GM19467 (cell line): ENCODE measurements around the gene SPAG9.
"Not testable (repeated sequence)": the region's sequence is repeated elsewhere in the genome, so short reads cannot be mapped to it uniquely, and the experiment has no call there.

ENCODE experiments used
- ATAC-seq: cut with Tn5 transposase; IDR thresholded peaks from one replicate; pipeline ENCODE4 v1.9.1; 2021; ENCODE audit warnings: mild to moderate bottlenecking, moderate library complexity; ENCODE audit not compliant: unreplicated experiment

SPAG9 gene

DNA sequence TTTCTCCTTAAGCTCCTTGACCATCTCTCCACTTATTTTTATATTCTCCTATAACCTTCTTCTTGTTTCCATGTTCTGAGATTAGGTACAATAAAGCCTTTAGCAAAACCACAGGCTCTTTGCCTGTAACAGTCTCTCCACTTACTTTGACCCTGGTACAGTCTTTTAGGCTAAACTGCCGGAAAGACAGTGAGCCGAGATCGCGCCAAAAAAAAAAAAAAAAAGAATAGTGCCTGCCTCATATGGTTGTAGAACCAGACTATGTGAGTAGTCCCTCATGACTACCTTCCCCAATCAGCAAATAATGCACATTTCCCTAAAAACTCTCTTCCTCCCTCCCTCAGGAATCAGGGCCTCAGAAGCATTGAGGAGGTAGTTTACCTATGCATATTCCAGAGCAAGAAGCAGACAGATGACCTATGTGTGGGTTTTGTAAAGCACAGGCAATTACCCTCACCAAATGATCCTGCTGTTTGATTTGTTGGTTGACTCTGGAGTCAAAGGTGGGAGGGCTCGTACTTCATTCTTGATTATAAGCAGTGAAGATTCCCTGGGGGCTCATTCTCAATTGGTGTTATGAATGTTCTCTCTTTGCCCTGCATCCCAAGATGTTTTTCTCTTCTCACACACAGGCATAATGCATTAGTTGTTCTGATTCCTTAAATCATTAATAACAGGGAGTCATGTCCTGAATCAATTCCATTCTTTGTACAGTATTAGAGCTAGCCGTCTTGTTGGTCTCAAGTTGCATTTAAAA, 23.8 kb upstream of the SPAG9 start:
- ATAC-seq: no peak

DNA sequence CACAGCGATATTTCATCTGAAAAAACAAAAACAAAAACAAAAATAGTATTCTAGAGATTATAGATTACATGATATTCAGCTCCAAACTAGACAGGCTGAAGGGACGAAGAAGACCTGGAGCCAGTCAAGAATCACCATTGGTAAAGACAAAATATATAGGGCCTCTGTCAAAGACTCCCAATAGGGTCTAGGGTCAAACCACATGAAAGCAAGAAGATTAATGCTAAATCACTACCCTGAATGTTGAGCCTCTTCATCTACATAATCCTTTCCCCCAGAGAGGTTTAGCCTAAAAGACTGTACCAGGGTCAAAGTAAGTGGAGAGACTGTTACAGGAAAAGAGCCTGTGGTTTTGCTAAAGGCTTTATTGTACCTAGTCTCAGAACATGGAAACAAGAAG, 21.9 kb upstream of the SPAG9 start:
- no peak for ATAC-seq

DNA sequence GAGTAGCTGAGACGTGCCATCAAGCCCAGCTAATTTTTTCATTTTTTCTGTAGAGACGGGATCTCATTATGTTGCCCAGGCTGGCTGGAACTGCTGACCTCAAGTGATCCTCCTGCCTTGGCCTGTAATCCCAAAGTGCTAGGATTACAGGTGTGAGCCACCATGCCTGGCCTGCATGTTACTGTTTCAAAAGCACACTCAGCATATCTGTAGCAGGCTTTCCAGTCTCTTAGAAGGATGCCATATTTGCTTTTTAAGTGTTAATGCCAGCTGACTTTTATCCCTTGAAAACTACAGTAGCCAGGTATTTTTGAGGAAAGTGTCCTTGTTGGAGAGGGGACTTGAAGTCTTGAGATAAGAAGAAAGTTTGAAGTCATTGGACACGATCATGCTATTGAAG, 15.3 kb upstream of the SPAG9 start:
- ATAC-seq: no peak

DNA sequence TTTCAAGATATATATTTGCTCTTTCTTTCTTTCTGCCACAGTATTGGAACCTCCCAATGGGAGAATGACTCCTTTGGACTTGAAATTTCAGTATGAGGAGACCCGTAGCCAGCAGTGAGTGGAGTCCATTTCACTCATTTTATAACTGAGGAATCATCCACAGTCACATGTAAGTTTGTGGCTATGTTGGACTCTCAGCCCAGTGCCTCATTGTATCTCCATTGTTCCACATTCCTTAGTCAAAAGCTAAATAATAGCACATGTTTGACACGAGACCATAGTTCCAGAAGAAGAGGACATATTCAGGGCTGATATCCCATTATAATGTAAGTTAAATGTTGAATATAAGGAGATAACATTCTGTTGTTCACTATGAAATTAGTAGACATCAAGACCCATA, 12.7 kb upstream of the SPAG9 start:
- no peak for ATAC-seq

DNA sequence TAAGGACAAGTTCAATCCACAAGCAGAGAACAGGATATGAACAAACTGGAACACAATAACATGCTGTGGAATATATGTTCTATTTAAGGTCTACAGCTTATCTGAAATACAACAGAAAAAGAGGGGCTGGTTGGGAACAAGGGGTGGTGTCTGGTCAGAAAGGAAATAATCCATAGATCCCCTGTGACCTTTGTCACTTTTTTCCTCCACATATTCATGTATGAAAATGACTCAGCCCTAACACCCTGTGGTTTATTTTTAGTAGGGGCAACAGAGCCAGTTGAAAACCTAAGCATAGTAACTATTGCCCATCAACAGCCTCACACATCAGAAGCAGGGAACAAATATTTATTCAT, 12.3 kb upstream of the SPAG9 start:
- no peak for ATAC-seq

DNA sequence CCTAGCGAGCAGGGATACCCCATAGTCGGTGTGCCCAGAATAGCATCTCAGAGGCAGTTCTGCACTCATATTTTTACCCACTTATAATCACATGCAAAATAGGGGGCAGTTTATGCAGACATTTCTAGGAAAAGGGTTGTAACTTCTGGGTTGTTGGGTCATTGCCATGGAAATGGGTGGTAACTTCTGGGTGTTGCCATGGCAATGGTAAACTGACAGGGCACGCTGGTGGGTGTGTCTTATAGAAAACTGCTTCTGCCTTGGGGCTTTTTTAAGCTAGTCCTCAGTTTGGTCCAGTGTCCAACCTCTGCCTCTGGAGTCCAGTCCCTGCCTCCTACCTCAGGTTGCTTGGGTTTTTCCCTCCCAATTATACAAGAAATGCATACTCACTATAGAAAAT, 7.4 kb upstream of the SPAG9 start:
- no peak for ATAC-seq

DNA sequence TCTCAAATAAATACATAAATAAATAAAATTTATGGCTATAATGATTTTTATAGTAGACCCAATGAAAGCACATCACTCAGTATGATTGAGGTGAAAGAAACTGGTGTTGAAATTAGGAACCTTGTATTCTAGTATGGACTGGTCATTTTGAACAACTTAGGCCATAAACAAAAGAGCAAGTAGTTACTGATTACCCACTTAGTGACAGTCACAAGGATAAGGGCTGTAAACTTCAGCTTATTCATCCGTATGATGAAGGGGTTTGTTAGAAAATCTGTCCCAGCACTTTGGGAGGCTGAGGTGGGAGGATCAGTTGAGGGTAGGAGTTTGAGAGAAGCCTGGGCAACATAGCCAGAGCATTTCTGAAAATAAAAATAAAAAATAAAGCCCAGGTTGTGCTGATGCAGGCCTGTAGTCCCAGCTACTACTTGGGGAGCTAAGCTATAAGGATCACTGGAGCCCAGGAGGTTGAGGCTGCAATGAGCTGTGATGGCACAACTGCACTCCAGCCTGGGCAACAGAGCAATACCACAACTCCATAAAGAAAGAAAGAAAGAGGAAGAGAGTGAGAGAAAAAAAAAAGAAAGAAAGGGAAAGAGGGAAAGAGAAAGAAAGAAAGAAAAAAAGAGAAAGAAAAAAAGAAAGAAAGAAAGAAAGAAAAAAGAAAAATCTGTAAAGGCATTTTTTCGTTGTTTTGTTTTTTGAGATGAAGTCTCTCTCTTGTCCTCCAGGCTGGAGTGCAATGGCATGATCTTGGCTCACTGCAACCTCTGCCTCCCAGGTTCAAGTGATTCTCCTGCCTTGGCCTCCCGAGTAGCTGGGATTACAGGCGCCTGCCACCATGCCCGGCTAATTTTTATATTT, 4.2 kb upstream of the SPAG9 start:
- ATAC-seq: no peak

DNA sequence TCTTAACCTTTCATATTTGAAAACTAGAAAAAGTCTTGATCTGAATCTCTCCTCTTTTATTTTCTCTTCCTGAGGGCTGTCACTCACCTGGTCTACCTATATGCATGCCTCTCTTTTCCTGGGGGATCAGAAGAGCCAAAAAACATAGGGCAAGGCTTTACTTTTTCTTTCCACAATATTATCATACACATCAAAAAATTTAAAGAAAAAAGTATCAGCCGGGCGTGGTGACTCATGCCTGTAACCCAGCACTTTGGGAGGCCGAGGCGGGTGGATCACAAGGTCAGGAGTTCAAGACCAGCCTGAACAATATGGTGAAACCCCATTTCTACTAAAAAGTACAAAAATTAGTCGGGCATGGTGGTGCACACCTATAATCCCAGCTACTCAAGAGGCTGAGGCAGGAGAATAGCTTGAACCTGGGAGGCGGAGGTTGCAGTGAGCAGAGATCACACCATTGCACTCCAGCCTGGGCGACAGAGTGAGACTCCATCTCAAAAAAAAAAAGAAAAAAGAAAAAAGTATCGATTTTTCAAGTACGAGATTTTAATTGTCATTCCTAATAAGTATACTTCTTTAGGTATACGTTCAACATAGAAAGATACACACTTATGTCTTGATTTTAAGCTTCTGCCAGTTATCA, 1.9 kb upstream of the SPAG9 start:
- not testable (repeated sequence) for ATAC-seq

DNA sequence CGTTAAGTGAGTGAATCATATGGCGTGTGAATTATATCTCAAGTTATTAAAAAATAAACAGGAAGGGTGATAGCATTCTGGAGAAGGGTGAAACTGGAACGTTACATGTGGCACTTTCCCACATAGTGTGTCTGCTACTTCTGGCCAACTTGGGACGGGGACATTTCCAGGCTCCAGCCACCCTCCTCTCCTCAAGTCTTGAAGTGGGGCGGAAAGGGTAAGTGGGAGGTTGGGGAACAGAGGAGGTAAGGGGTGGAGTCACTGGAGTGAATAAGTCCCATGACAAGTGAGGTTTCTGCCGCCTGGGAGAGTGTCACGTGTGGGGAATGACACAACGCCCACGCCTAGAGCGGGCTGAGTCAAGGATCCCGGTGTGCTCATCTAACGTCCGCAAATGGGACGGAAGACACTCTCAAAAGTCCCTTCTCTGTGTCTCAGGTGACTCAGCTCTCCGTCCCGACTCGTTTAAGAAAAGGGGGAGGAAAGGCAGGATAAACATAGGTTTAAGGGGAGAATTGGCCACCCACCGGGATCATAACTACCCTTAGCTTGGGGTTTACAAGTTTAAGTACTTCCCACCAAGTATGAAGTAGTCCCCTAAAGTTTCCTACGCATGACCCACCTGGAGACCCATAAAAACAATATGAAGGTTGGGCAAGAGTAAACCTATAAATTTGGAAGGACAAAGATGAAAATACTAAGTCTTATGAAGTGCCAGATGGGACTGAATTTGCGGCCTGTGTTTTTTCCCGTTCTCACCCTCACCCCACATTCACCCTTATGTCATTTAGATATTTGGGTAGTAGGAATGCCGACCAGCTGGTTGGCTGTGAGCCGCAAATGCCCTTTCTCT, 1.2 kb upstream of the SPAG9 start:
- no peak for ATAC-seq

DNA sequence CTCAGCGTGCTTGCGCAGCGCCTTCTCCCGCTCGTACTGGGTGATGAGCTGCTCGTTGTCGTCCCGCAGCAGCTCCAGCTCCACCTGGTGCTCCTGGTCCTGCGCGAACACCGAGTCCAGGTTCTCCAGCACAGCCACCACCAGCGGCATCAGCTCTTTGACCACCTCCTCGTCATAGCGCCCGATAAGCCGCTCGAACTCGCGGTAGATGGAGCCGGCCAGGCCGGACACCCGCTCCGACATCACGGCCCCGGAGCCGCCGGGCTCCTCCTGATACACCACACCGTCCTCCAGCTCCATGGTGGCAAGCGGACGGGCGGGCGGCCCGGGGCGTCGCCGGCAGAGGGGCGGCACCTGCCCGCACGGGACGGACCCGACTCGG, 320 bp downstream of the SPAG9 start:
- peak; percentile 29 for ATAC-seq

DNA sequence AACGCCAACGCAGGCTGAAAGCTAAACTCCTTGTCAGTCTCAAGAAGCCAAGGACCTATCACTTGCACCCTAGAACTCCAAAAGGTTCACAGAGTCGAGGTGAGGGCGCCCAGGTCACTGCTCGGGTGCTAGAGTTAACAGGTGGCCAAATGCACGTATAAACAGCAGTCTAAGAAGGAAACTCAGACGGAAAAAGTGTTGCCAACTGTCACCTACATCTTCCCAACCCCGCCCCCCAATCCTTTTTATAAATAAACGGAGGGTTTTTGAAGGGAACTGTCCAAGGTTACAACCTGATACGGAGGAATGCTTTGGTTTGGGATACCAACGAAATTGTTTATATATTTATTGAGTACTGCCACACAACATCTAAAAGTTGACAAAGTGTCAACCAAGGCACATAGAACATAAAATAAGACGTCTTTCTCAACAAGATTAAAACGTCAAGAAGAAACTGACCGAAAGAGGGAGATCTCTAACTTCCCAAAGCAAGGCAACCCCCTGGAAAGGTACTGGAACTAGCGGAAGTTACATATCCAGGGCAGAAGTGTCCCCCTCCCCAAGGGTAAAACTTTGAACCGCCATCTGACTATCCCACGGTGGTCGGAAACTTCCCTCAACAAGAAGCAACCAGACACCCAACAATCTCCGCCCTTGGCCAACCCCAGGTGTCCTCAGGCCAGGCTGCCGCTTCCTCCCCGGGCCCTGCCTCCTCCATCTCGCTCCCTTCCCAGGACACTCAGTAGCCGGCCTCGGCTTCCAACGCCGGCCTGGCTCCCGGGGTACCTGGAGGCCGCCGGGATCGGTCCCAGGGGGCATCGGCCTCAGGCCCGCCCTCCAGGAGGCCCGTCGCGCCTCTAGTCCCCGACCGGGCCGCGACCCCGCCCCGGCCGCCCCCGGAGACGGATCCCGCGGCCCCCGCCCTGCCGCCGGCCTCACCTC, 982 bp downstream of the SPAG9 start:
- ATAC-seq: peak; percentile 3

DNA sequence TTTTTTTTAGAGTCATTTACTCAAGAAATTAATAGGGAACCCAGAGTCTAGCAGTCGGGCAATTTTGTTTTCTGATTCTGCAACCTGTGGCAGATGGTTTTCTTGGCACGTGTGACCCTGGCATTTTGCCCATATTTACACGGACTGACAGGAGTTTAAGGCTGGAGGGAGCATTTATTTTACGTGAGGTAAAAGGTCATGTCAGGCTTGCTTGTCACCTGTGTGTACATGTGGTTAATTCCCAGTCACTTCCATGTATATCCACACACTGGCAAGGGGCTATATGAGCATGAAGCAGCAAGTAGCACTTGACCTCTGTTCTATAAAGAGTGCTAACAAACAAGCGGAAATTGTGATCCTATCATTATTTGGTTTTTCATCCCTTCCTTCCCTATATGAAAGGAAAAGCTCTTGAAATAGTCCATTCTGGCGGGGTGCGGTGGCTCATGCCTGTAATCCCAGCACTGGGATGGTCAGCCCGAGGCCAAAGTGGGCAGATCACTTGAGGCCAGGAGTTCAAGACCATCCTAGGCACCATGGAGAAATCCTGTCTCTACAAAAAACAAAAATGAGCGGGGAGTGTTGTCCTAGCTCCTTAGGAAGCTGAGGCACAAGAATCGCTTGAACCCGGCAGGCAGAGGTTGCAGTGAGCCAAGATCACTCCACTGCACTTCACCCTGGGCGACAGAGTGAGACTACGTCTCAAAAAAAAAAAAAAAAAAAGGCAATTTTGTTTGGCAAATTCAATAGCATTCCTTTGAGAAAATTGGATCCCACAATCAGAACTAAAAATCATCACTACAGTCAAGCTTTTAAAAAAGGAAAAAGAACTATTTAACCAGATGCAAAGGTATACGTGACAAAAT, 2.1 kb downstream of the SPAG9 start:
- ATAC-seq: no peak

DNA sequence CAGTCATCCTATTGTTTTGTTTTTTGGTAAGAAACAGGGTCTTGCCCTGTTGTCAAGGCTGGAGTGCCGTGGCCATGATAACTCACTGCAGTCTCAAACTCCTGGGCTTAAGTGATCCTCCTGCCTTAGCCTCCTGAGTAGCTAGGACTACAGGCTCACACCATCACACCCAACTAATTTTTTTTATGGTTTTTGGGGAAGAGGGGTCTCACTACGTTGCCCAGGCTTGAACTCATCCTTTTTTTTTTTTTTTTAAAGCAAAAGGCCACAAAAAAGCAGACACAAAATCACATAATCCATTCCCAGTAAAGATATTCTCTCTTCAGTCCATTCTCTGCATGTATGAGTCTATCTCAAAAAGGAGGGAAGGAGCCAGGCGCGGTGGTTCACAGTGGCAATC, 5.5 kb downstream of the SPAG9 start:
- ATAC-seq: no peak

DNA sequence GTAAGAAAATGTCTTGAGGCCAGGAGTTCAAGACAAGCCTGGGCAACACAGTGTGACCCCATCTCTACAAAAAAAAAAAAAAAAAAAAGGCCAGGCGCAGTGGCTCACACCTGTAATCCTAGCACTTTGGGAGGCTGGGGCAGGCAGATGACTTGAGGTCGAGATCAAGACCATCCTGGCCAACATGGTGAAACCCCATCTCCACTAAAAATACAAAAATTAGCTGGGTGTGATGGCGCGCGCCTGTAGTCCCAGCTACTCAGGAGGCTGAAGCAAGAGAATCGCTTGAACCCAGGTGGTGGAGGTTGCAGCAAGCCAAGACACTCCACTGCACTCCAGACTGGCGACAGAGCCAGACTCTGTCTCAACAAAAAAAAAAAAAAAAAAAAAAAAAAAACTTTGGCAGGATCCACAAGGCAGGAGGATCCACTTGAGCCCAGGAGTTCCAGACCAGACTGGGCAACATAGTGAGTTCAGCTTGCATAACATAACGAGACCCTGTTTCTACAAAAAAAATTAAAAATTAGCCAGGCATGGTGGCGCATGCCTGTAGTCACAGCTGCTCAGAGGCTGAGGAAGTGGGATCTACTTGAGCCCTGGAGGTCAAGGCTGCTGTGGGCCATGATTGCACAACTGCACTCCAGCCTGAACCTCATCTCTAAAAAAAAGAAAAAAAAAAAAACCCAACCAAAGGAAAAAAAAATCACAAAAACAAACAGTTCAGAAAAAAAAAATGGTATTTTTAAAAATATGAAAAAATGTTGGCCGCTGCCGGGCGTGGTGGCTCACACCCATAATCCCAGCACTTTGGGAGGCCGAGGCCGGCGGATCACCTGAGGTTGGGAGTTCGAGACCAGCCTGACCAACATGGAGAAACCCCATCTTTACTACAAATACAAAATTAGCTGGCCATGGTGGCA, 8.1 kb downstream of the SPAG9 start:
- not testable (repeated sequence) for ATAC-seq

DNA sequence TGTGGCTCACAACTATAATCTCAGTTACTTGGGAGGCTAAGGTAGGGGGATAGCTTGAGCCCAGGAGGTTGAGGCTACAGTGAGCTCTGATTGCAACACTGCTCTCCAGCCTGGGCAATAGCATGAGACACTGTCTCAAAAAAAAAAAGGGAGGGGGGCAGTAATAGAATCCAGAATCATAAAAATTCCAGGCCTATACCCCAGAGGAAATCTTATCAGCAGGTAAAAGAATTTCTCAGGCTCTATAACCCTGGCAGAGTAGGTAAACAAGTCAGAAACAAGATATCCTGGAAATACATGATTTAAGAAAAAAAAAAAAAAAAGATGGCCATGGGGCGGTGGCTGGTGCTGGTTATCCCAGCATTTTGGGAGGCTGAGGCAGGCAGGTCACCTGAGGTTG, 12.9 kb downstream of the SPAG9 start:
- no peak for ATAC-seq

DNA sequence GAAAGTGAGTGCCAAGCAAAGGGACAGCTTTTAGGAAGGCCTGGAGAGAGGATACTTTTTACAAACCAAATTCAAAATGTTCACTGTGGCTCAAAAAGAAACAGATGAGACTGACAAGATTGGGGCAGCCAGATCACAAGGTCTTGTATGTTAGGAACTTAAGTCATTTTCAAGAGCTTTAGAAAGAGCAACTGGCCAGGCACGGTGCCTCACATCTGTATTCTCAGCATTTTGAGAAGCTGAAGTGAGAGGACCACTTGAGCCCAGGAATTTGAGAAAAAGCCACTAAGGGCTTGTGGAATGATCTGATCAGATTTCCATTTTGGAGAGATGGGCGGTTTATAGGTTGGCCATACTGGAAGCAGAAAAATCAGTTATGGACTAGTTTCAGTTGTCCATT, 17.2 kb downstream of the SPAG9 start:
- no peak for ATAC-seq

DNA sequence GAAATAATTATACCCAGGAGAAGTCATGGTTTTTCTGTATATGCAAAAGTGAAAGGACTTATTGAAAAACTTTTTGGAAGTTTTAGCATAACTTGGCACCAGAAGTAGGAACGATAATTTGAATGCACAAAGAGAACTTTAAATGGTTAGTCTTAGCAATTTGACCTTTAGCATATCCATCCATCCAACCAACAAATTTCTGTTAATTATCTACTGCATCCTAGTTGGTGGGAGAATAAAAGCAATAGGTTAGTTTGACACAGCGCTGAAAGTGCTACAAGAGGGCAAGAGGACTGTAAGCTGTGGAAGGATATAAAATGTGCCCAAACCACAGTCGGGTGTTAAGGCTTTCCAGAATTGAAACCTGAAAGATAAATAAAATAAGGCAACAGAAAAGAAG, 17.6 kb downstream of the SPAG9 start:
- no peak for ATAC-seq
